ENCODE results near the gene CARS2. TPM values are rescaled to one million over a fixed set of nuclear protein-coding genes. Genes with fewer than 3 reads are reported as not detected.

The CARS2 gene
- total RNA-seq, 1 experiment from 2014 or later: 31.9 TPM

GRCh38 chr13:110684388-110685056, 21.4 kb downstream of the CARS2 start:
- in situ Hi-C loops (cut with HindIII; ENCODE audit: low pct_unique_long_range_greater_than_20kb, low sequenced_read_pairs) (no loop called here), intact Hi-C loops (cut with micrococcal nuclease; ENCODE audit: unreplicated experiment) (no loop called here)
- ChIA-PET CTCF (no interaction called here), POLR2A (no interaction called here)
- Histone ChIP-seq H3K9me3 (ENCODE audit: control insufficient read depth, insufficient read depth, low read depth, low read length) (no peaks in the 10 kb centered on the region), H3K4me1 (ENCODE audit: control insufficient read depth, insufficient read depth, low read length) (no peaks in the 10 kb centered on the region; the same call in 1 of the 2 replicates), H3K27me3 (ENCODE audit: control insufficient read depth, insufficient read depth, low read length) (no peaks in the 10 kb centered on the region), H3K36me3 (ENCODE audit: control insufficient read depth, insufficient read depth, low read length) (no peaks in the 10 kb centered on the region), H3K4me3 (ENCODE audit: low read depth in 2 of 2, low read length in 2 of 2) (no peak overlapping the region), H3K27ac (ENCODE audit: low read length) (no peak overlapping the region)
- DNase-seq (ENCODE audit: low read depth, low spot score) (no peak), ATAC-seq (no peak)
- TF ChIP-seq SIN3A (IDR thresholded peaks at IDR 0.05; ENCODE audit: borderline replicate concordance, insufficient read depth, low read depth, low read length): no peak
- TF ChIP-seq CTCF (IDR thresholded peaks at IDR 0.05): no peak
- TF ChIP-seq TCF7L2 (IDR thresholded peaks at IDR 0.05; ENCODE audit: low read depth, low read length): no peak
- TF ChIP-seq POLR2AphosphoS5 (IDR thresholded peaks at IDR 0.05; ENCODE audit: low read depth, low read length): no peak
- TF ChIP-seq, protein P1, sequence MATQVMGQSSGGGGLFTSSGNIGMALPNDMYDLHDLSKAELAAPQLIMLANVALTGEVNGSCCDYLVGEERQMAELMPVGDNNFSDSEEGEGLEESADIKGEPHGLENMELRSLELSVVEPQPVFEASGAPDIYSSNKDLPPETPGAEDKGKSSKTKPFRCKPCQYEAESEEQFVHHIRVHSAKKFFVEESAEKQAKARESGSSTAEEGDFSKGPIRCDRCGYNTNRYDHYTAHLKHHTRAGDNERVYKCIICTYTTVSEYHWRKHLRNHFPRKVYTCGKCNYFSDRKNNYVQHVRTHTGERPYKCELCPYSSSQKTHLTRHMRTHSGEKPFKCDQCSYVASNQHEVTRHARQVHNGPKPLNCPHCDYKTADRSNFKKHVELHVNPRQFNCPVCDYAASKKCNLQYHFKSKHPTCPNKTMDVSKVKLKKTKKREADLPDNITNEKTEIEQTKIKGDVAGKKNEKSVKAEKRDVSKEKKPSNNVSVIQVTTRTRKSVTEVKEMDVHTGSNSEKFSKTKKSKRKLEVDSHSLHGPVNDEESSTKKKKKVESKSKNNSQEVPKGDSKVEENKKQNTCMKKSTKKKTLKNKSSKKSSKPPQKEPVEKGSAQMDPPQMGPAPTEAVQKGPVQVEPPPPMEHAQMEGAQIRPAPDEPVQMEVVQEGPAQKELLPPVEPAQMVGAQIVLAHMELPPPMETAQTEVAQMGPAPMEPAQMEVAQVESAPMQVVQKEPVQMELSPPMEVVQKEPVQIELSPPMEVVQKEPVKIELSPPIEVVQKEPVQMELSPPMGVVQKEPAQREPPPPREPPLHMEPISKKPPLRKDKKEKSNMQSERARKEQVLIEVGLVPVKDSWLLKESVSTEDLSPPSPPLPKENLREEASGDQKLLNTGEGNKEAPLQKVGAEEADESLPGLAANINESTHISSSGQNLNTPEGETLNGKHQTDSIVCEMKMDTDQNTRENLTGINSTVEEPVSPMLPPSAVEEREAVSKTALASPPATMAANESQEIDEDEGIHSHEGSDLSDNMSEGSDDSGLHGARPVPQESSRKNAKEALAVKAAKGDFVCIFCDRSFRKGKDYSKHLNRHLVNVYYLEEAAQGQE (IDR thresholded peaks at IDR 0.05; ENCODE audit: insufficient read depth in 1 of 2, low read depth in 2 of 2, low read length in 1 of 2): no peak
- BruUV-seq (replicated peaks): no TSS peak

DNA sequence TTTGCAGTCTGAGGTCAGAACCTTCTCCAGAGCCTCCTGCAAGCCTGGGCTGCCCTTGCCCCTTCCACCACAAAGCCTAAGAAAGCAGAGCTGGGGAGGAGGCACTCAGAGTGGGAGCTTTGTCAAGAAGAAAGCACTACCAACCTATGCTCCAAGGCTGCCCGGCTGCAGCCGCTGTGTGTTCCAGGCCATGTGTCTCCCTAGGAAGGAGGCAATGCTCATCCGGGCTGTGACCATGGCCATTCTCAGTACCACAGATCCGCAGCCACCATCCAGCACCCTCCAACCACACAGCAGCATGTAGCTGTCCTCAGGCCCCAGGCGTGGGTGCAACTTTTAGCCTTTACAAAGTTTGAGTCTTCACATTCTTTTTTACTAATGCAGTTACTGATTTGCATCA, 22.0 kb downstream of the CARS2 start:
- ATAC-seq: no peak
- Histone ChIP-seq H3K27me3 (ENCODE audit: control insufficient read depth, insufficient read depth, low read length) (no peaks in the 10 kb centered on the region), H3K4me1 (ENCODE audit: control insufficient read depth, insufficient read depth, low read length) (no peaks in the 10 kb centered on the region; the same call in 1 of the 2 replicates), H3K9me3 (ENCODE audit: control insufficient read depth, insufficient read depth, low read depth, low read length) (no peaks in the 10 kb centered on the region), H3K36me3 (ENCODE audit: control insufficient read depth, insufficient read depth, low read length) (no peaks in the 10 kb centered on the region), H3K4me3 (ENCODE audit: low read depth in 2 of 2, low read length in 2 of 2) (no peak overlapping the region), H3K27ac (ENCODE audit: low read length) (no peak overlapping the region)
- POLR2A ChIA-PET: no interaction called here
- CTCF ChIA-PET: no interaction called here
- no peak for DNase-seq (ENCODE audit: low read depth, low spot score)
- TF ChIP-seq TCF7L2 (IDR thresholded peaks at IDR 0.05; ENCODE audit: low read depth, low read length) (no peak), POLR2AphosphoS5 (IDR thresholded peaks at IDR 0.05; ENCODE audit: low read depth, low read length) (no peak), CTCF (IDR thresholded peaks at IDR 0.05) (no peak), SIN3A (IDR thresholded peaks at IDR 0.05; ENCODE audit: borderline replicate concordance, insufficient read depth, low read depth, low read length) (no peak)
- TF ChIP-seq, protein P1 (IDR thresholded peaks at IDR 0.05; ENCODE audit: insufficient read depth in 1 of 2, low read depth in 2 of 2, low read length in 1 of 2): no peak
- no TSS peak for BruUV-seq (replicated peaks)
- intact Hi-C loops (cut with micrococcal nuclease; ENCODE audit: unreplicated experiment) (no loop called here), in situ Hi-C loops (cut with HindIII; ENCODE audit: low pct_unique_long_range_greater_than_20kb, low sequenced_read_pairs) (no loop called here)
